HG02840 (cell line): ENCODE results near the gene ERC2.

Experiments
- ATAC-seq: cut with Tn5 transposase; IDR thresholded peaks from one replicate; pipeline ENCODE4 v1.9.1; 2021; ENCODE audit warnings: mild to moderate bottlenecking, moderate library complexity, moderate number of reproducible peaks; ENCODE audit not compliant: unreplicated experiment, low FRiP score

Gene ERC2

DNA sequence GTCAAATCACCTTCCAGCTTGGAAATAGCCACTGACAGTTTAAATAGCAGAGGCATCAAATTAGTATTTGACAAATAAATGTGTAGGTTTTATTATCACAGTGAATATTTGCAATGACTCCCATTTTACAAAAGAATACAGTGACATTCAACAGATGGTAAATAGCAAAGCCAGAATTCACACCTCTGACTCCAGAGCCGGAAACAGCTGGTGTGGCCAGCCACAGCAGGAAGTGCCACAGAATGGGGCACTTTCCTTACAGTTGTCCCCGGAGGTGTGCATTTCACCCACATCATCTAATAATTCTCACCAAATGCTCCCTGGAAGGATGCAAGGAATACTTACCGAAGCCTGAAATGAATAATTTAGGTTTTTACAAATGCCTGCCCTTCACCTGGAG is 685.5 kb downstream of the ERC2 start:
- ATAC-seq, result no peak

DNA sequence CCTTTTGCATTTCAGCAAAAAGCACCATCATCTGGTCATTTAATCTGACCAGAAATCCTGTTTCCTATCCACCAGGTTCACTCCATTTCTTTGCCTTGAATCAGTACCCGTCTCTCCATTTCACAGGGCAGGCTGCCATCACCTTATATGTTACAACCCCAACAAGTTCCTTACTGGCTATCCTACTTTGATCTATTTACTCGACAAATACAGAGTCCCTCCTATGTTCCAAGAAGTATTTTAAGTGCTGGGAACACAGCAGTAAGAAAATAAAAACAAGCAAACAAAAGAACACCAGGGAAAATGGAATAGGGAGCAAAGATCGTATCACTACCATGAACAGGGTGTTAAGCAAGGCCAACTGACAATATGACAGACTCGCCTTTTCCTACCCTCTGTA is 685.9 kb downstream of the ERC2 start:
- ATAC-seq, result no peak

DNA sequence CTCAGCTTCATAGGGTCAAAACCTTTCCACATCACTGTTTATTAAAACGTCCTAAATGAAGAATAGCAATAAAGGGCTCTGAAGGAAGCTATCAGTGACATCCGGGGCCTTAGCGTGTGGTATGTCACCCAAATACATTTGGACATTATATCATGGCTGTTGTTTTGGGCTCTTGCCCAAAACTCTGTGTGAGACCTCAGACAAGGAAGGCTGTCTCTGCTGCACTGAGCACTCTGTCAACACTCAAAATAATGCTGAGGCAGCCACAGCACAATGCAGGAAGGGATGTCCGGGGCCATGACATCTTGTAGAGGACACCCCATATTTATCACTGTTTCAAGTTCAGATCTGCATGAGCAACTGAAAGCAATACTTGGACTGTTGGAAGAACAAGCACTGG is 687.4 kb downstream of the ERC2 start:
- no peak for ATAC-seq

DNA sequence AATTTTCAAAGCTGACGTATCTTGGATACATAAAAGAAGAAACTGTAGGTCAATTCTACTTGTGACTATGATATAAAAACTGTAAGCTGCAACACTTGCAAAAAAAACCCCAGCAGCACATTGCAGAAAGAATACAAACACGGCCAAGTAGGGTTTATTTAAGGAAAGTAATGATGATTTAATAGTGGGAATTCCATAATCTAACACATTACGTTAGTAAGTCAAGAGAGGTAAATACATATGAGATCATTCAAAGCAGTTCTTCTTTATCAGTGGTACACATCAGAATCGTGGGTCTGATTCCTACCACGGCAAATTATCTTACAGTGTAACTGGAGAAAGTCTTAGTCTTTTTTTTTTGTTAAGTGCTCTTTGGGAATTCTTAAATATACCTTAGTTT is 688.7 kb downstream of the ERC2 start:
- no peak for ATAC-seq

DNA sequence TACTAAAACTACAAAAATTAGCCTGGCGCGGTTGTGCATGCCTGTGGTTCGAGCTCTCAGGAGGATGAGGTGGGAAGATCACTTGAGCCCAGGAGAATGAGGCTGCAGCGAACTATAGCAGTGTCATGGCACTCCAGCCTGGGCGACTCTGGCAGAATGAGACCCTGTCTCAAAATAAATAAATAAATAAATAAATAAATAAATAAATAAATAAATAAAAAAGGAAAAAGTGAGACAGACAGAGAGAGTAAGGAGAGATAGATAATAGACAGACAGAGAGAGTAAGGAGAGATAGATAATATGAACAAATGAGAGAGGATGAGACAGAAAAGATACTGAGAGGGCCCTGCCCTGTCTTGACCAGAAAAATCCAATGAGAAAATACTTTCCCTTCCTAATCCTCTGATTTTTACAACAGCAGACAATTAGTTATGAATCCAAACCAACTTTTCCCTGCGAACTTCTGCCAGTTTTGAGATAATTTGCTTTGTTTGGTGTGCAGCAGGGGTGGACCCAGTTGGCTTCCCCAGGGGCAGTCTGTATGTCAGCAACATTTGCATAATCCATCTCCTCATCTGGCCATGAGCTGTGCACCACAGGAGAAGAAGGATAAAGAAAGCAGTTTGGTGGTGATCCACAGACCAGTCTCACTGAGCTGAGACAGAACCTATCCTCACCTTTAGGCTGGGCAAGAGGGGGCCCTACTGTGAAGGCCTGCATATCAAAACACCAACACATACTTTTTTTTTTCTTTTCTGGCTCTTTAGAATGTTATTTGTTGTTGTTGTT is 692.7 kb downstream of the ERC2 start:
- no peak for ATAC-seq

DNA sequence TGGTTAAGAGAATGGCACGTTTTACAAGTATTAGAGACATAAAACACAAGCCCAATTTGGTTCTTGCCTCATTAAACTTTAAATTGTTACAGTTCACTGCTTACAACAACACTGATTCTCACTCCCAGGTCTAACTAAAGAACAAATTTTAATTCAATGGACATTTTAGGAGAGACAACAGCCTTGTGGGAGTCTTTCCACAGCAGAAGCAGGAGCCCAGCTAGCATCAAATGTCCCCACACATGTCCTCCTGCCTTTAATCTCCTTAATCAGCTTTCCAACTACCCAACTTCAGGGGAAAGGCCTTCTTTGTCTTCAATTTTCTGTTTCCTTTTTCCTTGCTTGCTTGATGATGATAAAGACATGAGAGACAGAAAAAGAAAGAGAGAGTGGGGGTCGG is 693.4 kb downstream of the ERC2 start:
- ATAC-seq, result no peak

DNA sequence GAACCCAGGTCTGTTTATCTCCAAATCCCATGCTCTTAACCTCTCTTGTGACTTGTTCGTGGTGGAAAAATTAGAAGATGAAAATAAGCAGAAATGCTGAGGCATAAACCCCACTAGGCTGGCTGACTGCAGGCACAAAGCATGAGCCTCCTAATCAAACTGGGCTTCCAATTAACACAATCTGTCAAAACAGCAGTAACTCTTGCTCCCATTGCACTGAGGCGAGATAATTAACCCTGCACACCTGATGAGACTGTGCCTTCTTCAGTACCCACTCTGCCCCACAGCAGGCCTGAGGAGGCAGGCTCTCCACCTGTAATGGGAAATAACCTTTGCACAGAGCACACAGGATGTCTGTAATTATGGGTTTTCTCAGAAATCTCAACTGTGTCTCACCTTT is 696.8 kb downstream of the ERC2 start:
- no peak for ATAC-seq

DNA sequence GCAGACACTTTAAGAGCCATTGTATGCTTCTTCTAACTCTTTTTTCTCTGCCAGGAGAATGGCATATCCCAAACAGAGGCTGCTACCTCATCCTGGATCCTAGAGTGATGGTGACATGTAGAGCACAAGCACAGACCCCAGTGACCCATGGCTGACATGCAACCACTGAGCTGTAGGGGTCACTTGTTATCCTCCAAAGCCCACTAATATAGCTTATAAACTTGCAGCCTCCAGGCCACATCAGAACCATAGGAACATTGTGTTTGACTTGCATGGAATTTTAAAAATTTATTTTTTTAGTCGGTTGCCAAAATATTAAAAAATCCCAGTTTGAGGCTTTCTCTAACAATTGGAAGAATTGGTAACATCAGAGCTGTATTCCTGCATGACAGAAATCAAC is 698.2 kb downstream of the ERC2 start:
- ATAC-seq, result no peak

DNA sequence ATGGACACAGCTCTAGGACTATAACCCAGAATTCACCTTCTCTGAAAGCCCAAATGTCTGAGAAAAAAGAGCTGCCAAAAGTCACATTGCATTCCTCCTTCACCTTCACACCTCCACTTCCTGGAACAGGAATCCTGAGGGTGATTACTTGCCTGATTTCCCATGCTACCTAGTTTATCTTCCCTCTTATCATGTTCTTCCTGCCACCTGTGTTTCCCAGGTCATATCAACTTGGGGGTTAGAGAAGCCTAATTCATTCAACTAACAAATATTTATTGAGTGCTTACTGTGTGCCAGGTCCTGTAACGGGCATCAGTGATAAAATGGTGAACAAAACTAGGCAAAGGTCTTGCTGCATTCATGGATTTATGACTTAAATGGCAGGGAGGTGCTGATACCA is 701.5 kb downstream of the ERC2 start:
- ATAC-seq, result no peak

DNA sequence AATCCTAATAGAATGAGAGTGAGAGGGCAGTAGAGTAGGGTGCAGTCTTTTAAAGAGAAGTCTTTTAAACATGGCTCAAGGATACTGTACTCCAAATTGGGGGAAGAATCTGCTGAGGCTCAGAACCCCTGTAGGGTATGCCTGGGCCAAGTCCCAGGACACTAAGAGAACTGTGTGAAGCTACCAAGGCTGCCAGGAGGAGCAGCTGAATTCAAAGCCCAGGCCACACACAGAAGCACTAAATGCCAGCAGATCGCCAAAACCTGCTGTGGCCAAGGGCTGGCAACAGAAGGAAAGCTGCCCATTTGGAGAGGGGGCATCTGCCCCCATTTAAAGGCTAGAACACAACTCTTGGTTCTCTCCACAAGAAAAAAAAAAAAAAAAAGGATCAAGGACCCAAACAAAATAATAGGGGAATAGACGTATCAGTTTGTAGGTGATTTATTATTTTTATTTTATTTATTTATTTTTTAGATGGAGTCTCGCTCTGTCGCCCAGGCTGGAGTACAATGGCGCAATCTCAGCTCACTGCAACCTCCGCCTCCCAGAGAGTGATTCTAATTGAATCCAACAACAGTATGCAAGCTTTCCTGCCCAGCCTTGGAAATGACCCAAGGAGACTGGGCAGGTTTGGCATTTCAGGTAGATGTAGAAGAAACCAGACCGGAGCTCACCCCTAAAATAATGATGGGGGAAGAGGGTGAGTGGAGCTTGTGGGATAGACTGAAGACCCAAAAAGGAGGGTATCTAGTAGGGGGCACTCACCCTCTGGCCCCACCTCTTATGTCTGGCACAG is 702.2 kb downstream of the ERC2 start:
- ATAC-seq, result no peak

DNA sequence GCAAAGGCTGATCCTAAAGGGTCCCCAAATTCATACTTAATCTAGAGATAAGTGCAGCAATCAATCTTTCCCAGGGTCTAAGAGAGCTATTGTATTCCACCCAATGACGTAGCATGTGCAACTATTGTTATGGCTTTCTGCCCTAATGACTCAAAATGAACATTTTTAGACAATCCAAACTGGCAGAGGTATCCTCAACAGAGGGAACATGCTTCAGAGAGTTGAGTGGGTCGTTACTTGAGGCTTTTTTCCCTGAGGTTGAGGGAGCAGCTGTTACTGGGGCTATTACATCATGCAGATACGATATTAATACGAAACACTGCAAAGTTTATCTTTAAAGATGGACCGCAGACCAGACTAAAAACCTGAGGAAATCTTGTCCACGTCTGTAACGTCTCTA is 702.9 kb downstream of the ERC2 start:
- no peak for ATAC-seq

DNA sequence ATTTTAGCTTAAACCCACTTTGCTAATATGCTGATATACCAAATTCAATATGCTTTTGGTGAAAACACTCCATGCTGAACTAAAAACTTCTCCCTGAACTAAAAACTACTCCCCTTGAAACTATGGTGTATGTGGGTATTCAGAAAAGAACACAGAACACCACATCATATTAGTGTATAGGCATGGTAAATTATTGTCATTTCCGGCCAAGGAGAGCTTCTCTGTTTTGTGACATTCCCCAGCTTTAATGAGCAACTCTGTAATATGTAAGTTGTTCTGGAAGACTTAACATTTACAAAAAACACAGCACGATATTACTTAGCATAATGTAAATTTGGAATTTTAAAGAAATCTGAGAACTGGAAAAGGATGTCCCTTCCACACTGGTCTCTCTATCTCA is 711.3 kb downstream of the ERC2 start:
- ATAC-seq, result no peak

DNA sequence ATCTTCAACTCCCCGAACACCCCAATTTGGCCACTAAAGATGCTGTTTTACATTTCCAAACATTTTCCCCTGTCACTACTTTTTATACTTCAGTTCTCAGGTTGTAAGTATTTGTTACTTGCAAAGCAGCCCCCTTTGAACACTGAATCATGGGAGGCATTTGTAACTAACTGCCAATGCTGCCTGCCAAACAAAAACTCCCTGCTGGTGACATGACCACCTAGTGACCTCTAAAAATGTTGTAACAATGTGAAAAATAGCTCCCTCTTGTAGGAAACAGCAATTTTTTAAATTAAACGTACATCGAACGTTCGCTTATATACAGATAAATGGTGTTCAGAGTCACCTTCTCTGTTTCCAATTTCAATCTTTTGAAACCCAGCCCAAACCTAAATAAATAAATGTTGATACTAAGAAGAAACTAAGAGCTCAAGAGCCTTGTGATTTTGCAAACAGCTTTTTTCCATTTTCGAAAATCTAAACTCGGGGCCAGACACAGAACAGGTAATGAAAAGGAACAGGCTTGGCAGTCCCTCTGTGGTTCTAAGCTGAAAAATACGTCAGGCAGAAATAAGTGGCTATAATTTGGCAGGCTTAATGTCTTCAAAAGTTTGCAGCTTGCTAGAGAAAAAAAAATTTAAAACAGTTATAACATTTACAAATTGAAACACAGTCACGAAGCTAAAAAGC is 712.6 kb downstream of the ERC2 start:
- ATAC-seq, result no peak

DNA sequence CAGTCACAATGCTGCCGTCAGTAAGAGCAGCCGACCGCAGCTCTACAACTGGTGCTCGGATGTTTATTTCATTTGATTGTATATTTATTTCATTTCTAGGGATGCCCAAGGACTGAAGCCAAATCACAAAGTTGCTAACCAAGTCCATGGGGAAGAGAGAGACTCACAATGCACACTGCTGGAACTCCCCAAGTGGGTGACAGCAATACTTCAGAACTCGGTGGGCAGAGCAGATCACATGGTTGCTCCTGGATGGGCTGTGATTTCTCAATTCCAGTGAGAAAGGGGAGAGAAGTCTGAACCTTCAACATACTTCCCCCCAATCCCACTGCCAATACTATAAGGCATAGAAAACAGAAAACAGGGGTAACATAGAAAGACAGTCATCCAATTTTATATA is 715.4 kb downstream of the ERC2 start:
- ATAC-seq, result no peak

DNA sequence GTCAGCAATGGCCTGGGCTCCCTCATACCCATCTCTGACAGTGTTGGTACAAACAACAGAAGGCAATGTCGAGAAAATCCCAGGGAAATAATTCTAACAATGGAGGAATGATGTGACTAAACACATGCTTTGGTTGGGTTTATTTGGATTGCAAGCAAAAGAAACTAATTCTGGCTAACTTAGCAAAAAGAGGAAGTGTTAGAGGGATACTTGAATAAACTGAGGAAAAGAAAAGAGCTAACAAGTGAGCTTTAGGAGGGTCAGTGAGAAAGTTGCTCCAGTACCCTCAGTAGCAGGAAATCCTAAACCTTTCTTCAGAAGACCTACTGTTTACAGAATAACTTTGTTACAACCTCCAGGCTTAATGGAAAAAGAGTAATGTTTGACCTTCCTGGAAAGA is 716.5 kb downstream of the ERC2 start:
- no peak for ATAC-seq

DNA sequence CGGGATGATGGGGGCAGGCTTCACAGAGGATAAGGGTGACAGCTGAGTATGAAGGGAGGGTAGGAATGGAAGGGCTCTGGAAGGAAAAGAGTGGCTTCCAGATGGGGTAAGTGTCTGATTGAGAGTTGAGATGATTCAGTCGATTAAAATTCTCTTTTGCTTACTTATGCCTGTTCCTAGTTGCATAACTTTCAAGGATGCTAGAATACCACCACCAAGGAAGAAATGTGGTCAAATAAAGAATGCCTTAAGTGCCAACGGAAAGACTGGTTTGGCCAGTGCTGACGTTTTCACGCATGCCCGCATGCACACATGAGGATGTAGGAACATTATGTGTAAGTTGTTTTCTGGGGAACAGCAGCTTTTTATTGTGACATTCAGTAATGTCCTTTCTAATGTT is 717.7 kb downstream of the ERC2 start:
- ATAC-seq, result no peak

DNA sequence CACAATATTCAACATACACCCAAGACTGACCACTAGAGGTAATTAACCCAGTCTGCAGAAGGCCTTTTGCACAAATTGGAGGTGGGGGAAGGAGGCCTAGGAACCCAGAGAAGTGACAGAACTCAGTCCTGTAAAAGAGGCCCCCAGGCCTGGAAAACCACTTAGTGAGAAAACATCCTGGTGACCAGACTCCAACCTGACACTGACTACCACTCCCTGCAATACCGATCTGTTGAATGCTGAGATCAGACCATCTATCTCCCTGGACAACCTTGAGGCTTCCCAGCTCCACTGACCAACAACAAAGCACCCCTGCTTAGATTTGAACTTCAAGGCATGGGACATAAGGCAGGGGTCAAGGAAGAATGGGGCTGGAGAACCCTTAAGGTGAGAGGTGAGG is 719.2 kb downstream of the ERC2 start:
- no peak for ATAC-seq

DNA sequence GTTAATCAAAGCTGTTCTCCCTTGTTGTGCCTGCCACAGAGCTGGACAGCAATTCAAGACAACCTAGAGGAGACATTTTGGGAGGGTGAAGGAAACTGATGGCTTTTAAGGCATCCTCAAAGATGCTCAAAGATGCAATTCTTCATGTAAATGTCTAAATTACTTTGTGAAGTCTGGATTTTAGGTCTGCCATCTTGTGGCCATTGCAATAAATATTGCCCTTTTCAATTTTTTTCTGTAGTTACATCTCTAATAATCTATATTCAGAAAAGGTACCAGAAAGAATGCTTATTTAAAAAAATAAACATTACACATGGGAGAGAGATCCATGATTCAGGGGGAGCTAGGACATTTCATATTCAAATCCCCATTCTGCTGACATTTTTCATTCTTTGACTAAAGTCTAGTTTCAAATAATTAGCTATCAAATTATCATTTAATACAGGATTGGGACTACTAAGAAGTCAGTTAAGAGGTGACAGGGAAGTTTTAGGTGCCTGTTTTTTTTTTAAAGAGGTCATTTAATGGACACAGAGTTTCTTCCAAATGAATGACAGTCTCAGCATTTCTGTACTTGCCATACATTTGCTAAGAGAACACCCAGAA is 721.4 kb downstream of the ERC2 start:
- no peak for ATAC-seq

DNA sequence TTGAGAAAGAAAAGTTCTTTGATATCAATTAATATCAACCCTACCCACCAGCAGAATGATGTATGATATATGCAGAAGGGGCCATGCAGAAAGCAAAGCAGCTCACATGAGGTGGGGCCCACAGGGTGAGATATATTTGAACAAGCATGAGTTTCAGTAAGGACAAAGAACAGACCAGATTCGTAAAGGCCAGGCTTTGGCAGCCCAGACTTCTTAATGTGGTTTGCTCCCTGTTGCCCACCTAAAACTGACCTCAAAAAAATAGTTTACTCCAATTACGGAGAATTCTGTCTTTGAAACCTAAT is 725.5 kb downstream of the ERC2 start:
- ATAC-seq, result no peak

DNA sequence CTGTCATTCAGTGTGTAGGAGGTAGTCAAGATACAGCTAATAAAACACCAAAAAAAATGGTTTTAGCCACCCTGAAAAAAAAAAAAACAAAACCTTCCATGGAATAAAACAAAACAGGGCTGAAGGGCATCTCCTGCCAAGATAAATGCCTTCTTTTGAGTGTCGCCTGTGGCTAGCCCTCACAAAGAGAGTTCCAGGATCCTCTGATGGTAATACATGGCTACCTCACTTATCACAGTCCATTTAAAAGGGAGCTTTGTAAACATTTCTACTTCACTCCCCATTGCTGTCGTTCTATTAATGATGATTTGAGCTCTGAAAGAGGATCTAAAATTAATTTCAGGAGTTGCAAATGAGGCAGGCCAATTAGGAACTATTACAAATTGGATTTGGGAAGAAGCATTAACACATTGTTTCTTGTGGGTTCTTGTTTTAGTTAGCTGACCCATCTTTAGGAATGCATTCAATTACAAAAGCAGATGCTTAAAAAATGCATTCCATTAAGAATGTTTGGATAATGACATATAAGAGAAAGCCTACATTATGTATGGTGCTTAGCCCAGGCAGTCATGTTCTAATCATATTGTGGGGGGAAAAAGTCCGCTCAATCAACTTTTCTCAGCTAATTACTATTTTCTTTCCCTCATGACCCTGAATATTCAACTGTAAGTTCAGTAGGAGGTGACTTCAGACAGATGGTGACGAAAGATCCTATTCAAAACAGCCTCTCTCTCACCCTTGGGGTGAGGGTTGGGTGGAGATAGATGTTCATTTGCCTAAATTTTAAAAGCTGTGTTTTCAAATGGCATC is 726.0 kb downstream of the ERC2 start:
- ATAC-seq, result no peak
